A673 (cell line): ENCODE measurements around the gene TOMM70.

Source experiments
- CTCF ChIP-seq: fragments of 300-800, 200-600 bp; sonication (generic); conservative IDR thresholded peaks from 2 replicates; pipeline ENCODE4 v1.5.1; 2017; ENCODE audit warnings: low read depth, mild to moderate bottlenecking, antibody characterized with exemption, low read length, moderate library complexity, mixed read lengths
- EZH2 ChIP-seq: fragments of 200-600 bp; sonication (generic); IDR thresholded peaks from 2 replicates; pipeline ENCODE4 v1.6.1; 2017; ENCODE audit warnings: borderline replicate concordance, low read depth, mild to moderate bottlenecking, mixed read lengths, antibody characterized with exemption, low read length; ENCODE audit not compliant: poor library complexity, severe bottlenecking

- TF ChIP-seq EZH2 (no peak), CTCF (no peak)
These were observed 80.9 kb downstream of the TOMM70 start for GRCh38 chr3:100319951-100320350.
